Caco-2 (cell line): ENCODE data around the gene YES1. TPM values are rescaled to one million over a fixed set of nuclear protein-coding genes. Genes with fewer than 3 reads are reported as not detected.

Source experiments
- BruUV-seq: library from RNA; stranded (reverse); fragments of 400-500 nt; replicated peaks from 2 replicates; lab custom pipeline; 2021; lab: Mats Ljungman, UMichigan
- CTCF ChIA-PET: fragments of 300-600 bp; sonication (Branson Sonifier 250); formaldehyde crosslinking; loops from one replicate; lab custom pipeline; 2022; ENCODE audit warnings: antibody characterized with exemption; lab: Charles Lee
- POLR2A ChIA-PET: fragments of 300-600 bp; sonication (Branson Sonifier 250); formaldehyde crosslinking; loops from one replicate; lab custom pipeline; 2022; ENCODE audit warnings: antibody characterized with exemption; lab: Charles Lee
- DNase-seq, 2 experiments: peaks; one replicate each; pipeline versions ENCODE4 v3.0.0 to v3.0.0-alpha.2; 2020 to 2022
- H3K27me3 ChIP-seq: replicated peaks from 2 replicates; pipeline ENCODE4 v1.6.0; 2011; ENCODE audit warnings: low read length; ENCODE audit not compliant: control insufficient read depth, insufficient read depth
- H3K36me3 ChIP-seq: 2 replicates; pipeline ENCODE4 v1.5.1; 2011; ENCODE audit warnings: low read length; ENCODE audit not compliant: control insufficient read depth, insufficient read depth
- H3K4me1 ChIP-seq: fragments of 250-450 bp; sonication (Bioruptor Pico); 2 replicates; pipeline ENCODE4 v1.5.1; 2020; ENCODE audit warnings: mild to moderate bottlenecking
- H3K4me3 ChIP-seq: 2 replicates; pipeline ENCODE4 v1.5.1; 2011; ENCODE audit warnings: low read depth, mild to moderate bottlenecking, control low read depth, low read length
- H3K9me3 ChIP-seq: fragments of 250-450 bp; sonication (Bioruptor Pico); 2 replicates; pipeline ENCODE4 v1.5.1; 2020; ENCODE audit warnings: mild to moderate bottlenecking, moderate library complexity
- H3K27ac Mint-ChIP-seq: one replicate; pipeline ENCODE4 v1.8.0; 2022; ENCODE audit warnings: mixed read lengths; ENCODE audit not compliant: unreplicated experiment
- H3K27me3 Mint-ChIP-seq: one replicate; pipeline ENCODE4 v1.8.0; 2022; ENCODE audit warnings: mixed read lengths; ENCODE audit not compliant: insufficient read depth, unreplicated experiment
- H3K36me3 Mint-ChIP-seq: one replicate; pipeline ENCODE4 v1.8.0; 2022; ENCODE audit warnings: mild to moderate bottlenecking, mixed read lengths; ENCODE audit not compliant: insufficient read depth, unreplicated experiment
- H3K4me1 Mint-ChIP-seq: one replicate; pipeline ENCODE4 v1.8.0; 2022; ENCODE audit warnings: low read depth, mixed read lengths; ENCODE audit not compliant: unreplicated experiment
- H3K4me3 Mint-ChIP-seq: one replicate; pipeline ENCODE4 v1.8.0; 2022; ENCODE audit warnings: mild to moderate bottlenecking, moderate library complexity, mixed read lengths; ENCODE audit not compliant: unreplicated experiment
- H3K9me3 Mint-ChIP-seq: one replicate; pipeline ENCODE4 v1.8.0; 2022; ENCODE audit warnings: mixed read lengths; ENCODE audit not compliant: unreplicated experiment
- CTCF ChIP-seq, 2 experiments: fragments of 200-600 bp in 1 of 2; IDR thresholded peaks; 1 replicate in 1 of 2; 2 replicates in 1 of 2; pipeline versions ENCODE4 v1.5.1 to v1.8.0; 2011 to 2022; ENCODE audit warnings: antibody characterized with exemption in 1 of 2, control low read depth in 1 of 2, inconsistent platforms in 1 of 2, low read depth in 1 of 2, low read length in 1 of 2, mild to moderate bottlenecking in 1 of 2, moderate library complexity in 1 of 2; ENCODE audit not compliant: insufficient read depth in 1 of 2, severe bottlenecking in 1 of 2, unreplicated experiment in 1 of 2
- intact Hi-C: fragments of 100-400 bp; cut with micrococcal nuclease; formaldehyde crosslinking; loops from one replicate; pipeline ENCODE4 v1.10.0; 2022; ENCODE audit not compliant: unreplicated experiment
- total RNA-seq: library from RNA; stranded (reverse); gene quantifications from 2 replicates; pipeline ENCODE4 v1.2.3, GENCODE V29; 2022

YES1 gene
- total RNA-seq, 1 experiment from 2014 or later = 95.0 TPM

- no peak overlapping the region for H3K4me3 Mint-ChIP-seq
- no TSS peak for BruUV-seq
- H3K36me3 ChIP-seq = no peaks in the 10 kb centered on the region
- DNase-seq = no peak
- POLR2A ChIA-PET = no interaction called here
- CTCF ChIA-PET = no interaction called here
- H3K4me3 ChIP-seq = no peak overlapping the region
- H3K9me3 Mint-ChIP-seq = peaks cover 10% of the 10 kb centered on the region
- no peaks in the 10 kb centered on the region for H3K27me3 Mint-ChIP-seq
- peaks cover 21% of the 10 kb centered on the region for H3K4me1 ChIP-seq
- no peak for TF ChIP-seq CTCF (IDR thresholded peaks at IDR 0.05; ENCODE audit: insufficient read depth in 1 of 2, low read depth in 1 of 2, low read length in 1 of 2, severe bottlenecking in 1 of 2, unreplicated experiment in 1 of 2)
- H3K4me1 Mint-ChIP-seq = peaks cover 28% of the 10 kb centered on the region
- no peaks in the 10 kb centered on the region for H3K27me3 ChIP-seq
- intact Hi-C loops = no loop called here
- peaks cover 6% of the 10 kb centered on the region for H3K36me3 Mint-ChIP-seq
- no peak overlapping the region for H3K27ac Mint-ChIP-seq
- no peaks in the 10 kb centered on the region for H3K9me3 ChIP-seq
Observed at GRCh38 chr18:845152-845819, 33.2 kb upstream of the YES1 start.

GRCh38 chr18:841647-842370 lies 29.8 kb upstream of the YES1 start:
- H3K4me1 ChIP-seq = no peaks in the 10 kb centered on the region; the same call in 1 of the 2 replicates
- BruUV-seq = no TSS peak
- no peaks in the 10 kb centered on the region for H3K36me3 ChIP-seq
- H3K36me3 Mint-ChIP-seq = no peaks in the 10 kb centered on the region
- ChIA-PET CTCF (interaction anchor here (0.8 to 0.9 kb wide), 3 partner anchors 10 to 159 kb away, joined by 3 to 4 read pairs (median 3); partner anchors contain the start of gene ENOSF1), POLR2A (no interaction called here)
- H3K9me3 Mint-ChIP-seq = no peaks in the 10 kb centered on the region
- H3K27me3 Mint-ChIP-seq = no peaks in the 10 kb centered on the region
- intact Hi-C loops = no loop called here
- no peaks in the 10 kb centered on the region for H3K9me3 ChIP-seq
- H3K27me3 ChIP-seq = no peaks in the 10 kb centered on the region
- no peak for DNase-seq
- no peak for TF ChIP-seq CTCF (IDR thresholded peaks at IDR 0.05; ENCODE audit: insufficient read depth in 1 of 2, low read depth in 1 of 2, low read length in 1 of 2, severe bottlenecking in 1 of 2, unreplicated experiment in 1 of 2)
- H3K4me3 ChIP-seq = no peak overlapping the region
- H3K4me3 Mint-ChIP-seq = peak overlapping the region; percentile 18
- no peak overlapping the region for H3K27ac Mint-ChIP-seq
- peaks cover 13% of the 10 kb centered on the region for H3K4me1 Mint-ChIP-seq

- BruUV-seq = no TSS peak
- peaks cover 13% of the 10 kb centered on the region for H3K4me1 Mint-ChIP-seq
- ChIA-PET POLR2A (no interaction called here), CTCF (interaction anchor here (0.6 kb wide), 1 partner anchor 23 kb away, joined by 3 read pairs; no protein-coding TSS in a partner anchor)
- H3K27me3 Mint-ChIP-seq = no peaks in the 10 kb centered on the region
- H3K27ac Mint-ChIP-seq = no peak overlapping the region
- Histone ChIP-seq H3K4me1 (no peaks in the 10 kb centered on the region; the same call in 1 of the 2 replicates), H3K36me3 (no peaks in the 10 kb centered on the region), H3K9me3 (no peaks in the 10 kb centered on the region), H3K4me3 (no peak overlapping the region), H3K27me3 (no peaks in the 10 kb centered on the region)
- no peaks in the 10 kb centered on the region for H3K9me3 Mint-ChIP-seq
- no peak overlapping the region for H3K4me3 Mint-ChIP-seq
- intact Hi-C loops = no loop called here
- no peak for TF ChIP-seq CTCF (IDR thresholded peaks at IDR 0.05; ENCODE audit: insufficient read depth in 1 of 2, low read depth in 1 of 2, low read length in 1 of 2, severe bottlenecking in 1 of 2, unreplicated experiment in 1 of 2)
- no peak for DNase-seq
- H3K36me3 Mint-ChIP-seq = no peaks in the 10 kb centered on the region
Observed at GRCh38 chr18:840516-840915, 28.5 kb upstream of the YES1 start.
